A549 (cell line): ENCODE data around the gene ANKRD34A.

Experiments
- EP300 ChIP-seq, 2 experiments: fragments of >200 bp; sonication (Bioruptor Twin); formaldehyde crosslinking; IDR thresholded peaks; 2 replicates in 1 of 2; 3 replicates in 1 of 2; pipeline ENCODE4 v1.6.1; 2016 to 2017
- HOXA7 ChIP-seq: fragments of 250-450 bp; sonication (Bioruptor Pico); IDR thresholded peaks from 2 replicates; pipeline ENCODE4 v1.5.0; 2020; ENCODE audit warnings: mild to moderate bottlenecking, moderate library complexity
- KDM1A ChIP-seq: fragments of 200-600 bp; sonication (generic); IDR thresholded peaks from 2 replicates; pipeline ENCODE4 v1.6.1; 2016; ENCODE audit warnings: low read depth, mild to moderate bottlenecking

- TF ChIP-seq EP300 (IDR thresholded peaks at IDR 0.05) (no peak), KDM1A (no peak), HOXA7 (CRISPR knock-in tag) (no peak)
Measured at GRCh38 chr1:145917595-145917994, 46.8 kb downstream of the ANKRD34A start.
